Measurements from ENCODE around the gene OTOS.

DNA sequence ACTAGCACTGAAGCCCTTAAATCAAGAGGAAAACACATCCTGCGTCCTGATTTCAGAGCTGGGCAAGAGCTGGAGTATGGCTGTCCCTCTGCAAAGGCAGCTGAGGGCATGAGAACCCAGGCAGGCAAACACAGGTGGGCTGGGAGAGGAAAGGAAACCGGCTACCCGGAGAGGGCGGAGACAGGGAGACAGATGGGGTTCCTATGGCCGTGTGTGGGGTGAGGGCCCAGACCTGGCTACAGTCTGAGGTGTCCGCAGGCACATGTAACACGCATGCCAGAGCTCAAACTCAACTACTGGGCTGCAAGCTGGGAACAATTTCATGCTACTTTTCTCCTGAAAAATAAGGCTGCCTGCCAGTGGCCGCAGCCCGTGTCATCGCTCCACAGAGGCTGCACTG, 7.1 kb downstream of the OTOS start:
- no peak for TF ChIP-seq POLR2A (IDR thresholded peaks at IDR 0.05)
- TF ChIP-seq, protein P1, sequence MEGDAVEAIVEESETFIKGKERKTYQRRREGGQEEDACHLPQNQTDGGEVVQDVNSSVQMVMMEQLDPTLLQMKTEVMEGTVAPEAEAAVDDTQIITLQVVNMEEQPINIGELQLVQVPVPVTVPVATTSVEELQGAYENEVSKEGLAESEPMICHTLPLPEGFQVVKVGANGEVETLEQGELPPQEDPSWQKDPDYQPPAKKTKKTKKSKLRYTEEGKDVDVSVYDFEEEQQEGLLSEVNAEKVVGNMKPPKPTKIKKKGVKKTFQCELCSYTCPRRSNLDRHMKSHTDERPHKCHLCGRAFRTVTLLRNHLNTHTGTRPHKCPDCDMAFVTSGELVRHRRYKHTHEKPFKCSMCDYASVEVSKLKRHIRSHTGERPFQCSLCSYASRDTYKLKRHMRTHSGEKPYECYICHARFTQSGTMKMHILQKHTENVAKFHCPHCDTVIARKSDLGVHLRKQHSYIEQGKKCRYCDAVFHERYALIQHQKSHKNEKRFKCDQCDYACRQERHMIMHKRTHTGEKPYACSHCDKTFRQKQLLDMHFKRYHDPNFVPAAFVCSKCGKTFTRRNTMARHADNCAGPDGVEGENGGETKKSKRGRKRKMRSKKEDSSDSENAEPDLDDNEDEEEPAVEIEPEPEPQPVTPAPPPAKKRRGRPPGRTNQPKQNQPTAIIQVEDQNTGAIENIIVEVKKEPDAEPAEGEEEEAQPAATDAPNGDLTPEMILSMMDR (IDR thresholded peaks at IDR 0.05 in 4 of 5, conservative IDR thresholded peaks at IDR 0.05 in 1 of 5): no peak

Data from gastrocnemius medialis (tissue), 4 donors.